MG63 (cell line): ENCODE data around the gene TET3. TPM values are rescaled to one million over a fixed set of nuclear protein-coding genes. Genes with fewer than 3 reads are reported as not detected.
A peak's percentile ranks its signal among the peaks of the same experiment; 100 is the strongest.
"Not testable (repeated sequence)": the region's sequence is repeated elsewhere in the genome, so short reads cannot be mapped to it uniquely, and the experiment has no call there.

Source experiments
- DNase-seq: peaks from one replicate; pipeline ENCODE4 v3.0.0-alpha.2; 2020
- H3K27me3 ChIP-seq: fragments of 250-450 bp; sonication (Bioruptor Pico); 2 replicates; pipeline ENCODE4 v1.5.1; 2020; ENCODE audit warnings: mild to moderate bottlenecking, moderate library complexity
- H3K36me3 ChIP-seq: fragments of 250-450 bp; sonication (Bioruptor Pico); 2 replicates; pipeline ENCODE4 v1.5.1; 2020; ENCODE audit warnings: mild to moderate bottlenecking, moderate library complexity
- H3K4me3 ChIP-seq: fragments of 250-450 bp; sonication (Bioruptor Pico); 2 replicates; pipeline ENCODE4 v1.5.1; 2020; ENCODE audit warnings: mild to moderate bottlenecking, moderate library complexity
- H3K9me3 ChIP-seq: fragments of 250-450 bp; sonication (Bioruptor Pico); 2 replicates; pipeline ENCODE4 v1.5.1; 2020; ENCODE audit warnings: mild to moderate bottlenecking, moderate library complexity
- total RNA-seq: library from RNA; depleted of rRNA; stranded (reverse); fragments of >200 nt; shearing (Covaris generic); gene quantifications from 2 replicates; pipeline ENCODE4 v1.2.3, GENCODE V29; 2014; ENCODE audit warnings: low replicate concordance; rRNA removed

Gene TET3
- total RNA-seq, result 1.6 and 2.1 TPM in 2 replicates

DNA sequence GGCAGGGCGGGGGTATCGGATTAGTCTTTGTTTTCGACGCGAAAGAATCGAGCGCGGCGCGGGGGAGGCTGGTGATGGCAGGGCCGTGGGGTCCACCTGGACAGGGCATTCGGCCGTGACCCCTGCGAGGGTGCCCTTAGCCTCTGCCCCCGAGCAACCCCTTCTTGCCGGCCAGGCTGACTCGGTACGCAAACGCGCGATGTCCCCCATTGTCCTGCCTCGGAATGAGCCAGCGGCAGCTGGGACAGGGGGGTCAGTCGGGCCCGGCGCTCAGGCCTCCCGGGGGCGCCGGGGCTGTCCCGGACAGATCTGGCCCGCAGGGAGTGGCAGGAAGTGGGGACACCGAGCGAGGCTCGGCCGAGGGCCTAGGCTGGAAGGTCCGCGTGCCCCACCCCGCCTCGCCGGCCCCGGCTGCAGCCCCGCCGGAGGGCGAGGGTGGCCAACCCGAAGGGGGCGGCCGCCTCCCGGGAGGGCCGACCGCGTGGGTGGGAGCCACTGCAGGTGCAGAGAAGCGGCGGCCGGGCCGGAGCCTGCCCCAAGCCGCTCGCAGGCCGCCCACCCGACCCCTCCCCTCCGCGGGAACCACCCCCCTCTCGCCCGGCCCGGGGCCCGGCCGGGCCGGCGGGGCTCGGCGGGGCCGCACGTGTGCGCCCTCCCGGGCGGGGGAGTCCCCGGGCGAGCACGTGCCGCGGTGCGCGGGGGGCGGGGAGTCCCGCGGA lies at the start of gene TET3:
Gene TET3 (plus strand): TSS at position 708 of the 719 bp plus-strand sequence. CDS start 1,494 bp downstream, outside the sequence.
- Histone ChIP-seq H3K27me3 (no peaks in the 10 kb centered on the region), H3K9me3 (no peaks in the 10 kb centered on the region), H3K4me3 (peak within 1 kb of the TSS; percentile 62), H3K36me3 (peaks cover 22% of the 10 kb centered on the region)
- DNase-seq, result peak; percentile 58

DNA sequence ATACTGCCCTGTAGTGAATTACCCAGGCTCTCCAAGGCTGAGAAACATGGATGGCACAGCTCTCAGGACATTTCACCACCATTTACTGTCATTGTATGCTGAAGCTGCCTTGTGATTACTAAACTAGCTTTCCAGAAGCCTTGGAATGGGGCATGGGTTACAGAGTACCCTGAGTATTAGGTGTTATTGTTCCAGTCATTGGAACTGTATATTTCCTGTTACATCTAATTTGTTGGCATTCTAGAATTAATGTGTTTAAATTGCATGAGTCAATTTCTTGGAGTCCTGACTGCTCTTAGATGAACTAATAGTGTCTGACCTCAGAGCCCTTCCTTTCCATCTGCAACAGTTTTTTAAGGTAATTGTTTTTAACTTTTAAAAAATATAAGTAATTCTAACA lies 49.1 kb upstream of the TET3 start:
- Histone ChIP-seq H3K9me3 (no peaks in the 10 kb centered on the region), H3K4me3 (no peak overlapping the region), H3K36me3 (peaks cover 42% of the 10 kb centered on the region), H3K27me3 (no peaks in the 10 kb centered on the region)
- no peak for DNase-seq

GRCh38 chr2:73937103-73937885 lies 47.4 kb upstream of the TET3 start:
- Histone ChIP-seq H3K27me3 (no peaks in the 10 kb centered on the region), H3K9me3 (no peaks in the 10 kb centered on the region), H3K36me3 (peaks cover 47% of the 10 kb centered on the region), H3K4me3 (no peak overlapping the region)
- DNase-seq, result no peak

DNA sequence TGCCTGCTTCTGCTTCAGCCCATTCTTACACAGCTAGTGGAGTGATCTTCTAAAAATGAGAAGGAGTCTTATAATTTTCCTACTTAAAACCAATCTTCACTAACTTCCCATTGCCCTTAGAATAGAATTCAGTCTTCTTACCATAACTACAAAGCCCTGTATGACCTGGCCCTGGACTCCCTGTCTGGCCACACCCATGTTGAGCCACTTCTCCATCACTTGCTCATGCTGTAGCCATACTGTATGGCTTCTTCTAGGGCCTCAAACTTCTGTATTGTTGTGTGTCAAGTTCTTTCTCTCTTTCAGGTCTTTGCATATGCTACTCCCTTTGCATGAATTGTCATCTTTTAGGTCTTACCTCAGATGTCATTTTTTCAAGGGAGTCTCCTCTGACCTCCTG lies 46.8 kb upstream of the TET3 start:
- Histone ChIP-seq H3K36me3 (peaks cover 46% of the 10 kb centered on the region), H3K4me3 (no peak overlapping the region), H3K9me3 (no peaks in the 10 kb centered on the region), H3K27me3 (no peaks in the 10 kb centered on the region)
- no peak for DNase-seq

GRCh38 chr2:73938718-73939352 lies 45.9 kb upstream of the TET3 start:
- DNase-seq, result peak; percentile 67
- Histone ChIP-seq H3K4me3 (no peak overlapping the region), H3K36me3 (peaks cover 45% of the 10 kb centered on the region), H3K27me3 (no peaks in the 10 kb centered on the region), H3K9me3 (no peaks in the 10 kb centered on the region)

DNA sequence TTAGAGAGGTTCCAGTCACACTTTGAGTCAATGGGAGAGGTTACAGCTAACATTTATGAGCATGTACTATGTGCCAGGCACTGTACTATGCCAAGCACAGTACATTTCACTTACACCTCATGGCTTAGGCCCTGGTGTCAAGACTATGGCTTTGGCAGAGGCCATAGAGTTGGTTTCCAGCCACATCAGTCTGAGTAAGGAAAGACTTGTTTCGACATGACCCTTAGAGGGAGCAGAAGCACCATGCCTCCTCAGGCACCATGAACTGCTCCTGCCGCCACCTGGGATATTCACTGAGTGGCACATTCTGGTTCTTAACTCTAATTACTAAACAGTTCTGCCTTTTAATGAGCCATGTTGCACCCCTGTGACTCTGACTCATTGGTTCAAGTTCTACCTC lies 45.3 kb upstream of the TET3 start:
- Histone ChIP-seq H3K36me3 (peaks cover 46% of the 10 kb centered on the region), H3K9me3 (no peaks in the 10 kb centered on the region), H3K27me3 (no peaks in the 10 kb centered on the region), H3K4me3 (no peak overlapping the region)
- DNase-seq, result peak; percentile 87

DNA sequence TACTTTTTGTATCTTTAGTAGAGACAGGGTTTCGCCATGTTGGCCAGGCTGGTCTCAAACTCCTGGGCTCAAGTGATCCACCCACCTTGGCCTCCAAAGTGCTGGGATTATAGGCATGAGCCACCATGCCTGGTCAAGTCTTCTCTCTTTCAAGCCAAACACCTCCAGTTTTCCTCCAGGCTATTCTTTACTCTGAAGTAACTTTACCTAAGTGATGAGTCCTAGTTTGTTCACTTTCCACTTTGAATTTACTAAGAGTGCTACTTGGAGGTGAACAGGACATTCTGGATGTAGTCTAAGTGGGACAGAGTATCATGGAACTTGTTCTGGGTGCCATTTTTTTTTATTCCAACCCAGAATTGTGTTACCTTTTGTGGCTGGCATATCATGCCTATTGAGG lies 44.6 kb upstream of the TET3 start:
- not testable (repeated sequence) for DNase-seq, H3K4me3 ChIP-seq, H3K9me3 ChIP-seq, H3K27me3 ChIP-seq
- peaks cover 51% of the 10 kb centered on the region for H3K36me3 ChIP-seq

- Histone ChIP-seq H3K36me3 (peaks cover 60% of the 10 kb centered on the region), H3K9me3 (no peaks in the 10 kb centered on the region)
- no peak for DNase-seq
These were observed 42.0 kb upstream of the TET3 start for GRCh38 chr2:73942664-73943063.

DNA sequence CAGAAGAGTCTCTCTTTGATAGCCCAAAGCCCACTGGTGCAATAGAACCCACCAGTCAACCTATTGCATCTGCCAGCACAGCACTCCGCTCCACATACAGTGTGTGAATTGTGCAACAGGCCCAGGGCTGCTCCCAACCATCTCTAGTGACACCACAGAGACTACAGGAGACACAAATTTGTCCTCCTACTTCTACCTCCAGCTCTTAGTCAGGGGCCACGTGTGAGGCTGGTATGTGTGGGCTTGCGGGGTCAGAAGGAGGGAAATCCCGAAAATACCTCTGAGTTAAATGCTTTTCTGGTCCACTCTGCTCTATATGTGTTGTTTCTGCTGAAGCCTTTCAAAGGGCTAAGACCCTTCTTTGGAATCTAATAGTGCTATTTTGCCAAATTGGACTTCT lies 40.0 kb upstream of the TET3 start:
- H3K9me3 ChIP-seq, result no peaks in the 10 kb centered on the region
- DNase-seq, result no peak
- no peak overlapping the region for H3K4me3 ChIP-seq
- H3K27me3 ChIP-seq, result no peaks in the 10 kb centered on the region
- peaks cover 78% of the 10 kb centered on the region for H3K36me3 ChIP-seq

More at GRCh38 chr2:73942664-73943063, 42.0 kb upstream of the TET3 start:
- H3K4me3 ChIP-seq, result no peak overlapping the region
- H3K27me3 ChIP-seq, result no peaks in the 10 kb centered on the region

GRCh38 chr2:73946215-73946614 lies 38.5 kb upstream of the TET3 start:
- Histone ChIP-seq H3K4me3 (no peak overlapping the region), H3K27me3 (no peaks in the 10 kb centered on the region), H3K9me3 (no peaks in the 10 kb centered on the region), H3K36me3 (peaks cover 81% of the 10 kb centered on the region)
- no peak for DNase-seq

GRCh38 chr2:73946666-73947065 lies 38.0 kb upstream of the TET3 start:
- Histone ChIP-seq H3K9me3 (no peaks in the 10 kb centered on the region), H3K27me3 (no peaks in the 10 kb centered on the region), H3K4me3 (no peak overlapping the region), H3K36me3 (peaks cover 82% of the 10 kb centered on the region)
- no peak for DNase-seq

DNA sequence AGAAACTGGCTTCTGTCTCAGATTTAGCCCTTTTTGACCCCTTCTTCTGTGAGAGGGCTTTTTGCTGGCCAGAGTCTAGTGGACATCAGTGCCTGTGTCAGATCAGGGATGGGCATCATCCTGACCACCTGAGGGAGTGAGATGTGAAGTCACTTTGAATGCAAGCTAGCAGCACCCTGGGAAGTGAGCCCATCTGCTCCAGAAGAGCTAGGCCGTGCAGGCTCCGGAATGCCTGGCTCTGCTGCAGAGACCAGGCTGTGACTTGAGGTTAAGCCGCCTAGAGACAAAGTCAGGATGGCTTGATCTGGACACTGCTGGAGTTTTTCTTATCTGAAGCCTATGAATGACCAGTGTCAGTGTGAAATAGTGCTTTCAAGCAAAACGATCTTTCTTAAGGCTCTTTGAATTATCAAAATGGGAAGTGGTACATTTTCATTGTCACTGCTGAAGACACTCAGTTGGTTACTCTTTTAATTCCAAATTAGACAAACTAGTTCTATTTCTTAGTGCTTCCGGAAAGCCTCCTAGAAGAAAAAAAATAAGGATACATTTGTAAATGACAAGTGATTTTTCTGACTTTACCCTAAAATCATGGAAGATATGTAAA lies 37.2 kb upstream of the TET3 start:
- H3K9me3 ChIP-seq, result no peaks in the 10 kb centered on the region
- DNase-seq, result no peak
- H3K4me3 ChIP-seq, result no peak overlapping the region
- peaks cover 87% of the 10 kb centered on the region for H3K36me3 ChIP-seq
- no peaks in the 10 kb centered on the region for H3K27me3 ChIP-seq

GRCh38 chr2:73949802-73950201 lies 34.9 kb upstream of the TET3 start:
- Histone ChIP-seq H3K36me3 (peaks cover 81% of the 10 kb centered on the region), H3K9me3 (no peaks in the 10 kb centered on the region), H3K4me3 (no peak overlapping the region), H3K27me3 (no peaks in the 10 kb centered on the region)
- no peak for DNase-seq

DNA sequence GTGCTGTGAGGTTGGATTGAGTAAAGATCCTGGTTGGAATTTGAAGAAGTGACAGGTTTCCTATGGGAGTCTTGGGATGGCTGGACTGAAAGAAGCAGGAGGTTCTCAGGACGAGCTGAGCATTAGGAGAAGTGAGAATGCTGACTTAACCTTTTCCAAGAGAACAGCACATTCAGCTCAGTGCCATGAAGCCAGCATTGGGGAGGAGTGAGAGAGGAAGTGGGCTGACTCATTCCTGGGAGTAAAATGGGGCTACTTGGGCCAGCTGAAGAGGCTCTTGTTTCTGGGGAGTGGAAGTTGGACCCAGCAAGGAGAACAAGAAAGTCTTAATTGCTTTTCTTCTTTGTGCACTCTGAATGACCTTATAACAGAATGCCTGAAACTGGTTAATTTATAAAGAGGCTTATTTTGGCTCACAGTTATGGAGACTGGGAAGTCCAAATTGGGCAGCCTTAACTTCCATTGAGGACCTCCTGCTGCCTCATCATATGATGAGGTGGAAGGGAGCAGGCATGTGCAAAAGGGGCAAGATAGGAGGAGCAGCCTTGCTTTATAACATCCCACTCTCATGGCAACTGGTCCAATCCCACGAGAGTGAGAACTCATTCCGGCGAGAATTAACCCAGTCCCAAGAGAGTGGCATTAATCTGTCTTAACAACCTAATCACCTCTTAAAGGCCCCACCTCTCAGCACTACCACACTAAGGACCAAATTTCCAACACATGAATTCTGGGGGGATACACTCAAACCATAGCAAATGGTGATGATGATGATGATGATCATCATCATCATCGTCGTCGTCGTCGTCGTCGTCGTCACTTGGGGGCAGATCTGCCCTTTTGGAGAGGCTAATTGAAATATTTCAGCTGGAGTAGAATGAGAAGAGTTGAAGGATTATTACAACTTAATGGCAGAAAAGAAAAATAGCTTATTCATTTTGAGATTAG lies 31.9 kb upstream of the TET3 start:
- Histone ChIP-seq H3K27me3 (no peaks in the 10 kb centered on the region), H3K9me3 (no peaks in the 10 kb centered on the region), H3K4me3 (no peak overlapping the region), H3K36me3 (peaks cover 79% of the 10 kb centered on the region)
- peak; percentile 55 for DNase-seq

DNA sequence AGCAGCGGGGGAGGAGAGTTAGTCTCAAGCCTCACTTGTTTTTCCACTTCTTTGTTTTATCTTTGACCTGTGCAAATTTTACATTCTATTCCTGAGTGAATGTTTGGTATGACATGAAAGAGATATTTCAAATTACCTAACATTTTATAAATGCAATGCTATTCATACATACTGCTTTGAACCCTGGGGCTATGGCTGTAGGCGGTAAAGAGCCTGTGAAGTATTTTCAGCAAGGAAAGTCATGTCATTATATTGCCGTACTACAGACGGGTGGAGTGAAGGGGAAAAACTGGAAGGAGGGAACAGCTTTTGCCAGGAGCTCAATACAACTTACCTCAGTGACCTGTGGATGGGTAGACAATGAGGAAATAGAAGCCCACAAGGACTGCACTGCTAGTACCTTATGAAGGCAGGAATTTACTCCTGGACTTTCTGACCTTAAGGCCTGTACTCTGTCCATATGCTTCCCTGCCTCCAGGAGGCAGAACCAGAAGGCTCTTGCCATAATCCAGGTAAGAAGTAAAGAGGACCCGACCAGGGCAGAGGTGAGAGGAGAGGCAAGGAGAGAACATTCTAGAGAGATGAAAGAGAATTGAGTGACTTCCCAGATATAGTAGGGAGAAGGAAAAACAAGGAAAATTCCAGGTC lies 28.4 kb upstream of the TET3 start:
- no peak overlapping the region for H3K4me3 ChIP-seq
- no peaks in the 10 kb centered on the region for H3K27me3 ChIP-seq
- H3K36me3 ChIP-seq, result peaks cover 67% of the 10 kb centered on the region
- H3K9me3 ChIP-seq, result no peaks in the 10 kb centered on the region
- no peak for DNase-seq

- no peak overlapping the region for H3K4me3 ChIP-seq
- peaks cover 34% of the 10 kb centered on the region for H3K36me3 ChIP-seq
- DNase-seq, result no peak
- no peaks in the 10 kb centered on the region for H3K9me3 ChIP-seq
- no peaks in the 10 kb centered on the region for H3K27me3 ChIP-seq
These were observed 23.4 kb upstream of the TET3 start for GRCh38 chr2:73961274-73961673.
